Stimulated activated CD8-positive, alpha-beta memory T cell treated with anti-CD3 and anti-CD28 coated beads, Interleukin-2, amount 100 ng/mL, for 48 hours (primary cell): ENCODE measurements around the gene KCNQ2.
"Not testable (repeated sequence)": the region's sequence is repeated elsewhere in the genome, so short reads cannot be mapped to it uniquely, and the experiment has no call there.

Experiments used
- DNase-seq, 2 donors: peaks; one replicate each; pipeline ENCODE4 v3.0.0-alpha.2; 2020; ENCODE audit warnings: low read depth in 2 of 2

Gene KCNQ2

GRCh38 chr20:63385819-63386218 lies 86.6 kb downstream of the KCNQ2 start:
- DNase-seq: no peak

- no peak for DNase-seq
These were observed 88.1 kb downstream of the KCNQ2 start for GRCh38 chr20:63384336-63384735.

- DNase-seq: no peak
These were observed 88.9 kb downstream of the KCNQ2 start for GRCh38 chr20:63383556-63383955.

GRCh38 chr20:63382551-63383300 lies 89.7 kb downstream of the KCNQ2 start:
- no peak for DNase-seq

GRCh38 chr20:63381781-63382431 lies 90.5 kb downstream of the KCNQ2 start:
- DNase-seq: peak; percentile 15 to 27

- no peak for DNase-seq
These were observed 92.0 kb downstream of the KCNQ2 start for GRCh38 chr20:63380346-63380870.

- not testable (repeated sequence) for DNase-seq
These were observed 92.6 kb downstream of the KCNQ2 start for GRCh38 chr20:63379872-63380271.

GRCh38 chr20:63379296-63379695 lies 93.2 kb downstream of the KCNQ2 start:
- DNase-seq: no peak

GRCh38 chr20:63378626-63379025 lies 93.8 kb downstream of the KCNQ2 start:
- DNase-seq: no peak

- no peak for DNase-seq
These were observed 94.5 kb downstream of the KCNQ2 start for GRCh38 chr20:63377951-63378381.

GRCh38 chr20:63377256-63377941 lies 95.1 kb downstream of the KCNQ2 start:
- DNase-seq: no peak

- no peak for DNase-seq
These were observed 95.9 kb downstream of the KCNQ2 start for GRCh38 chr20:63376283-63377250.

GRCh38 chr20:63375438-63375837 lies 97.0 kb downstream of the KCNQ2 start:
- no peak for DNase-seq

GRCh38 chr20:63374504-63374903 lies 98.0 kb downstream of the KCNQ2 start:
- DNase-seq: no peak

- no peak for DNase-seq
These were observed 98.5 kb downstream of the KCNQ2 start for GRCh38 chr20:63373996-63374395.

GRCh38 chr20:63372971-63373885 lies 99.2 kb downstream of the KCNQ2 start:
- DNase-seq: no peak

GRCh38 chr20:63371291-63371865 lies 101.1 kb downstream of the KCNQ2 start:
- no peak for DNase-seq

GRCh38 chr20:63370618-63371187 lies 101.8 kb downstream of the KCNQ2 start:
- DNase-seq: no peak
